ENCODE measurements around the gene PNPLA3.
"Not testable (repeated sequence)": the region's sequence is repeated elsewhere in the genome, so short reads cannot be mapped to it uniquely, and the experiment has no call there.

Gene PNPLA3

GRCh38 chr22:43889860-43890253 lies 33.7 kb upstream of the PNPLA3 start:
- DNase-seq (ENCODE audit: low read depth in 2 of 2), result no peak

- DNase-seq (ENCODE audit: low read depth in 2 of 2), result no peak
Measured at GRCh38 chr22:43890901-43891331, 32.7 kb upstream of the PNPLA3 start.

GRCh38 chr22:43891360-43892182 lies 32.0 kb upstream of the PNPLA3 start, which contains the start of gene PNPLA5:
Gene PNPLA5 (minus strand): TSS chr22:43892013. CDS start chr22:43891880, 133 bp downstream.
- no peak for DNase-seq (ENCODE audit: low read depth in 2 of 2)

- DNase-seq (ENCODE audit: low read depth in 2 of 2), result no peak
Measured at GRCh38 chr22:43892183-43892894, 31.3 kb upstream of the PNPLA3 start.

GRCh38 chr22:43893266-43893665 lies 30.3 kb upstream of the PNPLA3 start:
- no peak for DNase-seq (ENCODE audit: low read depth in 2 of 2)

GRCh38 chr22:43894122-43894521 lies 29.5 kb upstream of the PNPLA3 start:
- no peak for DNase-seq (ENCODE audit: low read depth in 2 of 2)

- no peak for DNase-seq (ENCODE audit: low read depth in 2 of 2)
Measured at GRCh38 chr22:43895986-43896645, 27.5 kb upstream of the PNPLA3 start.

- DNase-seq (ENCODE audit: low read depth in 2 of 2), result no peak
Measured at GRCh38 chr22:43897751-43898261, 25.8 kb upstream of the PNPLA3 start.

GRCh38 chr22:43900206-43900605 lies 23.4 kb upstream of the PNPLA3 start:
- DNase-seq (ENCODE audit: low read depth in 2 of 2), result no peak

GRCh38 chr22:43901976-43902643 lies 21.5 kb upstream of the PNPLA3 start:
- DNase-seq (ENCODE audit: low read depth in 2 of 2), result peak; percentile 55 to 60

GRCh38 chr22:43903033-43903432 lies 20.6 kb upstream of the PNPLA3 start:
- DNase-seq (ENCODE audit: low read depth in 2 of 2), result not testable (repeated sequence)

GRCh38 chr22:43904412-43904811 lies 19.2 kb upstream of the PNPLA3 start:
- not testable (repeated sequence) for DNase-seq (ENCODE audit: low read depth in 2 of 2)

GRCh38 chr22:43905681-43906080 lies 17.9 kb upstream of the PNPLA3 start:
- no peak for DNase-seq (ENCODE audit: low read depth in 2 of 2)

- DNase-seq (ENCODE audit: low read depth in 2 of 2), result no peak
Measured at GRCh38 chr22:43909708-43910107, 13.9 kb upstream of the PNPLA3 start.

- DNase-seq (ENCODE audit: low read depth in 2 of 2), result no peak
Measured at GRCh38 chr22:43910178-43910695, 13.4 kb upstream of the PNPLA3 start.

- DNase-seq (ENCODE audit: low read depth in 2 of 2), result no peak
Measured at GRCh38 chr22:43911351-43911750, 12.3 kb upstream of the PNPLA3 start.

- DNase-seq (ENCODE audit: low read depth in 2 of 2), result no peak
Measured at GRCh38 chr22:43917521-43917920, 6.1 kb upstream of the PNPLA3 start.

- DNase-seq (ENCODE audit: low read depth in 2 of 2), result no peak
Measured at GRCh38 chr22:43919106-43919973, 4.3 kb upstream of the PNPLA3 start.

GRCh38 chr22:43921370-43921769 lies 2.2 kb upstream of the PNPLA3 start:
- DNase-seq (ENCODE audit: low read depth in 2 of 2), result no peak

GRCh38 chr22:43922123-43922522 lies 1.5 kb upstream of the PNPLA3 start:
- no peak for DNase-seq (ENCODE audit: low read depth in 2 of 2)

Data from fibroblast of skin of left biceps (primary cell).